Inferior parietal cortex (tissue), 1 donor: Measurements from ENCODE around the gene FAM171A2.
"Not testable (repeated sequence)": the region's sequence is repeated elsewhere in the genome, so short reads cannot be mapped to it uniquely, and the experiment has no call there.

Experiments
- DNase-seq: peaks from one replicate; pipeline ENCODE4 v3.0.0-alpha.2; 2016; ENCODE audit errors: extremely low spot score

Gene FAM171A2

DNA sequence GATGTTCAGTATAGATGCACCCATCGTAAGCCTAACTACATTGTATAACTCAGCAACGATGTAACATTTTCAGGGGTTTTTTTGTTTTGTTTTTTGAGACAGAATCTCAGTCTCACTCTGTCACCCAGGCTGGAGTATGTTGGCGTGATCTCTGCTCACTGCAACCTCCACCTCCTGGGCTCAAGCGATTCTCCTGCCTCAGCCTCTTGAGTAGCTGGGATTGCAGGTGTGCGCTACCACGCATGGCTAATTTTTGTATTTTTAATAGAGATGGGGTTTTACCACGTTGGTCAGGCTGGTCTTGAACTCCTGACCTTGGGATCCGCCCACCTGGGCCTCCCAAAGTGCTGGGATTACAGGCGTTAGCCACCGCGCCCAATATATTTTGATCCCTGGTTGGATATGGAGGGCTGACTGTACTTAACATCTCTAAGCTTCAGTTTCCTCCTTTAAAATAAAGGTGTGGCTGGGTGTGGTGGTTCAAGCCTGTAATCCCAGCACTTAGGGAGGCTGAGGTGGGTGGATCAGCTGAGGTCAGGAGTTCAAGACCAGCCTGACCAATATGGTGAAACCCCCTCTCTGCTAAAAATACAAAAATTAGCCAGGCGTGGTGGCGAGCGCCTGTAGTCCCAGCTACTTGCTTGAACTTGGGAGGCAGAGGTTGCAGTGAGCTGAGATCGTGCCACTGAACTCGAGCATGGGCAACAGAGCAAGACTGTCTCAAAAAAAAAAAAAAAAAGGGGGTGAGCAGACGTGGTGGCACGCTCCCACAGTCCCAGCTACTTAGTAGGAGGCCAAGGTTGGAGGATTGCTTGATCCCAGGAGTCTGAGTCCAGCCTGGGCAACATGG, 16.2 kb downstream of the FAM171A2 start:
- DNase-seq = not testable (repeated sequence)

GRCh38 chr17:44346064-44346844, 17.4 kb downstream of the FAM171A2 start:
- DNase-seq = no peak

- DNase-seq = peak; percentile 73
These were observed 18.1 kb downstream of the FAM171A2 start for GRCh38 chr17:44345454-44346026.

GRCh38 chr17:44344939-44345453, 18.7 kb downstream of the FAM171A2 start, which contains the start of gene GRN:
TSS of gene GRN (plus strand) at chr17:44345302. CDS start at chr17:44349165, 3,863 bp downstream.
- DNase-seq = peak; percentile 99

GRCh38 chr17:44343510-44344209, 20.0 kb downstream of the FAM171A2 start:
- no peak for DNase-seq

DNA sequence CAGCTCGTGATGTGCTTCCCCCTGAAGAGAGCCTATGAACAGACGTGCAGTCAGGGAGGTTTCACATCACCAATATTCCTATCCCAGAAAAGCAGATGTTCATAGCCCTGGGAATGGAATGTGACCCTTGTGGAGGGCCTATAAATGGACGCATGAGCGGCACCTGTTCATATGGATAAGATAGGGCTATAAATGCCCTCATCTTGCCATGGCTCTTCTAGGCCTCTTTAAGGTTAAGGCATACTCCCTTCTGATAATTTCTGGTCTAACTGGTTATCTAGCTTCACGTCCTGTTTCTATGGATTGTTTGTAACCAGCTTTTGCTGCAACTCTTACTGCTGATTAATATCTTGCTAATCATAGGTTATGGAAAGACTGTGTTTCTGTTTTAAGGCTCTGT, 23.1 kb downstream of the FAM171A2 start:
- not testable (repeated sequence) for DNase-seq

- no peak for DNase-seq
These were observed 25.0 kb downstream of the FAM171A2 start for GRCh38 chr17:44338702-44339101.

- DNase-seq = no peak
These were observed 27.7 kb downstream of the FAM171A2 start for GRCh38 chr17:44335968-44336367.

DNA sequence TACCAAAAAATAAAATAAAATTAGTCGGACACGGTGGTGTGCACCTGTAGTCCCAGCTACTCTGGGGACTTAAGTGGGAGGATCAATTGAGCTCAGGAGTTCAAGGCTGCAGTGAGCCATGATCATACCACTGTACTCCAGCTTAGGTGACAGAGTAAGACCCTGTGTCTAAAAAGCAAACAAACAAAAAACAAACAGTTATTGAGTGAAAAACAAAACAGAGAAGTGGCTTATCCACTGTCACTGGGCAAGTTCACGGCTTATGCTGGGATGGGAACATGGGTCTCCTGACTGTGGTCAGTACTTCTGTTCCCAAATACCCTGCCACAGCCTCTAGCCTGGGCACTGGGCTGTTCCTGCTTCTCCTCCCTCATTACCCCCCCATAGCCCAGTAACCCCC, 28.1 kb downstream of the FAM171A2 start:
- no peak for DNase-seq

DNA sequence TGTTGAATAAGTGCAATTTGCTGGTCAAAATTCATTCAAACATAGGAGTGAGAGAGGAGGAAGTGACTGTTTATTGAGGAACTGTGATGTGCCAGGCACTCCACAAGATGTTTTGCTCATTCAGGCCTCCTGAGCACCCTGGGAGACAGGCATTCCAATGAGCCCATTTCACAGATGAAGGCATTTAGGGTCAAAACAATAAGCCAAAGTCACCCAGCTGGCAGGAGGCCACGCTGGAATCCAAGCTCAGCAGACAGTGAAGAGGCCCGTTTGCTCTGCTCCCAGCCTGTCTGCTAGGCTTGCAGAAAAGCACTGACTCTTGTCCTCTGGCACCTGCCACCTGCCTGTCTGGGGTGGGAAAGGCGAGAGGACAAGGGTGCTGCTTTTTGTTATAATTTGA, 28.9 kb downstream of the FAM171A2 start:
- no peak for DNase-seq

DNA sequence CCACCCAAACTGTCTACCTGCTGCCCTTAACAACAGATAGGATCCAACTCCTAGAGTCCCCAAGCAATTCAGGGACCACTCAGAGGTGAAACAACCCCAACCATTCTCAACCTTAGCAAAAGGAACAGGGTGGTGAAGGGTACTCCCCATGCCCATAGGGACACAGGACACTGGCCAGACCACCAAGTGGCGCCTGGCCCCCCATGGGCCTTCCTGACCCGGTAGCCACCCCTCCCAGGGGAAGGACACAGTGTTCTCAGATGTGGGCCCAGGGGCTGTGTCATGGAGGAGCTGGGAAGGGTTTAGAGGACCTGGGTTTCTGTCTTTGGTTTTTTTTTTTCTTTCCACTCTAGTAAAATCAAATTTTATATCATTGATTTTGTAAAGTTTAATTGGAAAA, 29.3 kb downstream of the FAM171A2 start:
- DNase-seq = no peak

GRCh38 chr17:44333371-44333770, 30.3 kb downstream of the FAM171A2 start:
- DNase-seq = no peak

GRCh38 chr17:44331249-44331760, 32.3 kb downstream of the FAM171A2 start:
- peak; percentile 95 for DNase-seq

DNA sequence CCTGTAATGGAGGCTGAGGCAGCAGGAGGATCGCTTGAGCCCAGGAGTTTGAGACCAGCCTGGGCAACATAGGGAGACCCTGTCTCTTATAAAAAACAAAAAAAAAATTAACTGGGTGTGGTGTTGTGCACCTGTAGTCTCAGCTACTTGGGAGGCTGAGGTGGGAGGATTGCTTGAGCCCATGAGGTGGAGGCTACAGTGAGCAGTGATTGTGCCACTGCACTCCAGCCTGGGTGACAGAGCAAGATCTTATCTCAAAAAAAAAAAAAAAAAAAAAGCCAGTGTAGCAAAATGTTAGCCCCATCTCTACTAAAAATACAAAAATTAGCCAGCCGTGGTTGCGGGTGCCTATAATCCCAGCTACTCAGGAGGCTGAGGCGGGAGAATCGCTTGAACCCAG, 33.4 kb downstream of the FAM171A2 start:
- not testable (repeated sequence) for DNase-seq

- not testable (repeated sequence) for DNase-seq
These were observed 34.1 kb downstream of the FAM171A2 start for GRCh38 chr17:44329516-44329915.

DNA sequence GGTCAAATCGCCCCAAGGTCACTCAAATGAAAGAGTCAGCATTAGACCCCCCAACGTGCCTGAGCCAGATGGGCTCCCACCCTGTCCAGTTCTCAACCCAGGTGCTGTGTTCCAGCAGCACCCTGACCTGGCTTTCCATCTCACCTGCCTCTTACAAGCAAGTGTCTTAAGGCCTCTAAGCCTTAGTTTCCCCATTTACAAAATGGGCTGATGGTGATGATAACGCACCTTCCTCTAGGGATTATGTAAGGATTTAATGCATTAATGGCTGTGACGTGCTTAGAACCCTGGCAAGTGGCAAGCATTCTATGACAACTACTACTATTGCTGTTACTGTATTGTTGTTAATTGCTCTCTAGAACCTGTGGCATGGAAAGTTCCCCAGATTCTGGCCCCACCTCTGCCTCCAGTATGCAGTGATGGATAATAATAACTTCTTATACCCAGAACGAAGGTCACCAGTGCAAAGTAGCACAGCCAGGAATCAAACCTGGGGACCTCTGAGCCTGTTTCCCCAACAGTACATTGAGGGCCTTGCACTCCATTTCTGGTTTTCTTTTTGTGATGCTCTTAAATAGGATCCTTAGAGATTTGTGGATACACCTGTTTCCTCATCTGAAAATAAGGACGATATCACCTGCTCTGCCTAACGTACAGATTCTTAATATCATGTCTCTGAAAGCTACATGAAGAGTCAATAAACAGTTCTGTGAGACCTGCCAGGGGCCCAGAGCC, 35.8 kb downstream of the FAM171A2 start:
- no peak for DNase-seq

GRCh38 chr17:44326861-44327444, 36.7 kb downstream of the FAM171A2 start:
- DNase-seq = peak; percentile 99

DNA sequence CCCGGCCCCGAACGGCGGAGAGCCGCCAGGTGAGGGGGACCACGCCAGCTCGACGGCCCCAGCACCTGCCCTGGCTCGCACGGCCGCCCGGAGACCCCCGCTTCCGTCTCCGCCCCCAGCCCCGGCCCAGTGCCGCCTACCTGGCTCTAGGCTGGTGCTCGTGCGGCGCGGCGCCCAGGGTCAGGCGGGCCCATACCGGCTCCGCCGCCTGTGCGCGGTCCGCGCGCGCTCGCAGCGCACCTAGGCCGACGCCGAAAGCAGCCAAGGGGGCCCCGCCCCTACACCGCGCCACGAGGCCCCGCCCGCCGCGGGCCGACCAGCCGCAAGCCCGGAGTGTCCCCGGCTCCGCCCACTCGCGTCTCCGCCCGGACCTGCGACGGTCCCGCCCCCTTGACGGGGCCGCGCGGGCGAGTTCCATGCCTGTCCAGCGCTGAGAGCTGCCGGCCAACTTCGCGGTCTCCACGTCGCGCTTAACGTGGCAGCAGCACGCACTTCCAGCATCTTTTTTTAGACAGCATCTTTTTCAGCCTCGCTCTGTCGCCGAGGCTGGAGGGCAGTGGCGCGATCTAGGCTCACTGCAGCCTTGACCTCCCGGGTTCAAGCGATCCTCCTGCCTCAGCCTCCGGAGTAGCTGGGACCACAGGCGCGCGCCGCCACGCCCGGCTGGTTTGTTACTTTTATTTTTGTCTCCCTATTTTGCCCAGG, 38.9 kb downstream of the FAM171A2 start, which contains the start of gene SLC25A39:
Gene SLC25A39, minus strand, starts transcription at position 253 of the 705 bp plus-strand sequence. CDS start 1,261 bp downstream, outside the sequence.
- peak; percentile 91 for DNase-seq

DNA sequence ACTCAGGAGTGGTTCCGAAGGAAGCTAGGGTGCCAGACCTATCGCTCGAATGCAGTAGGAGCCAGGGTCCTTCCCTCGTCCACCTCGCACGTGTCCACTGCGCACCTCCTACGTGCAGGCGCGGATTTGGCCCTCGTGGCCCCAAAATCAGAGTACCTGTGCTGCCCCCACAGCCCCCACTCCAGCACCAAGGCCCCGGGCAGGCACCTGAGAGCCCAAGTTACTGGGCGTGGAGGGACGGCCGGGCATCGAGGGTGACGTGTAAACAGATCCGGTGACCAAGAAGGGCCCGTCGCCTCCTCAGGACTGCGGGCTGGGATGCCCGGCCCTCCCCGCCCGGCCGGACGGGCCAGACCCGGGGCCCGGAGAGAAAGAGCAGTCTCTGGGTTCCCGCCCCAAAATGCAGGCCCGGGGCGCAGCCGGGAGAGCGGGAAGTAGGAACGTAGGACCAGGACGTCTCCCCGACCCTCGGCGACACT, 39.5 kb downstream of the FAM171A2 start:
- no peak for DNase-seq
